ENCODE results near the gene PHLDB1. TPM values are rescaled to one million over a fixed set of nuclear protein-coding genes. Genes with fewer than 3 reads are reported as not detected.

The PHLDB1 gene
- total and polyA plus RNA-seq, 8 donors: 76.5 to 120 (median 91.7) TPM

GRCh38 chr11:118666371-118666770 lies 59.0 kb downstream of the PHLDB1 start:
- H3K27ac ChIP-seq: no peak overlapping the region
- no peaks in the 10 kb centered on the region for H3K36me3 ChIP-seq
- H3K4me1 ChIP-seq: no peaks in the 10 kb centered on the region
- TF ChIP-seq, protein P1, sequence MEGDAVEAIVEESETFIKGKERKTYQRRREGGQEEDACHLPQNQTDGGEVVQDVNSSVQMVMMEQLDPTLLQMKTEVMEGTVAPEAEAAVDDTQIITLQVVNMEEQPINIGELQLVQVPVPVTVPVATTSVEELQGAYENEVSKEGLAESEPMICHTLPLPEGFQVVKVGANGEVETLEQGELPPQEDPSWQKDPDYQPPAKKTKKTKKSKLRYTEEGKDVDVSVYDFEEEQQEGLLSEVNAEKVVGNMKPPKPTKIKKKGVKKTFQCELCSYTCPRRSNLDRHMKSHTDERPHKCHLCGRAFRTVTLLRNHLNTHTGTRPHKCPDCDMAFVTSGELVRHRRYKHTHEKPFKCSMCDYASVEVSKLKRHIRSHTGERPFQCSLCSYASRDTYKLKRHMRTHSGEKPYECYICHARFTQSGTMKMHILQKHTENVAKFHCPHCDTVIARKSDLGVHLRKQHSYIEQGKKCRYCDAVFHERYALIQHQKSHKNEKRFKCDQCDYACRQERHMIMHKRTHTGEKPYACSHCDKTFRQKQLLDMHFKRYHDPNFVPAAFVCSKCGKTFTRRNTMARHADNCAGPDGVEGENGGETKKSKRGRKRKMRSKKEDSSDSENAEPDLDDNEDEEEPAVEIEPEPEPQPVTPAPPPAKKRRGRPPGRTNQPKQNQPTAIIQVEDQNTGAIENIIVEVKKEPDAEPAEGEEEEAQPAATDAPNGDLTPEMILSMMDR (IDR thresholded peaks at IDR 0.05): no peak
- H3K27me3 ChIP-seq: no peaks in the 10 kb centered on the region
- DNase-seq (no peak), ATAC-seq (no peak)
- H3K9me3 ChIP-seq: no peaks in the 10 kb centered on the region
- intact Hi-C loops (cut with DNase I): no loop called here
- H3K4me3 ChIP-seq: no peak overlapping the region

- ATAC-seq (no peak), DNase-seq (no peak)
- TF ChIP-seq, protein P1 (IDR thresholded peaks at IDR 0.05): no peak
- H3K36me3 ChIP-seq: no peaks in the 10 kb centered on the region
- H3K27ac ChIP-seq: no peak overlapping the region
- no peaks in the 10 kb centered on the region for H3K27me3 ChIP-seq
- intact Hi-C loops (cut with DNase I): no loop called here
- H3K4me3 ChIP-seq: no peak overlapping the region
- H3K4me1 ChIP-seq: no peaks in the 10 kb centered on the region
- no peaks in the 10 kb centered on the region for H3K9me3 ChIP-seq
Measured at GRCh38 chr11:118670063-118670462, 62.6 kb downstream of the PHLDB1 start.

DNA sequence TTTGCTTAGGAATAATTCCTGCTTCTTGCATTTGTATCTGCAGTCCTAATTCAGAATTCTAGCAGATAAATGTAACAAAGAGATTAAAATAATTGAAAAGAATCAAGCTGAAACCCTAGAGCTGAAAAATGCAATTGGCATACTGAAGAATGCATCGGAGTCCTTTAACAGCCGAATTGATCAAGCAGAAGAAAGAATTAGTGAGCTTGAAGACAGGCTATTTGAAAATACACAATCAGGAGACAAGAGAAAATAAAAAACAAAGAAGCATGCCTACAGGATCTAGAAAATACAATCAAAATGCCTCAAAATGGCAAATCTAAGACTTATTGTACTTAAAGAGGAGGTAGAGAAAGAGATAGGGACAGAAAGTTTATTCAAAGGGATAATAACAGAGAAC lies 63.8 kb downstream of the PHLDB1 start:
- H3K4me1 ChIP-seq: no peaks in the 10 kb centered on the region
- DNase-seq: no peak
- H3K27me3 ChIP-seq: no peaks in the 10 kb centered on the region
- H3K27ac ChIP-seq: no peak overlapping the region
- no peak for ATAC-seq
- H3K9me3 ChIP-seq: no peaks in the 10 kb centered on the region
- no peak overlapping the region for H3K4me3 ChIP-seq
- intact Hi-C loops (cut with DNase I): no loop called here
- no peaks in the 10 kb centered on the region for H3K36me3 ChIP-seq
- TF ChIP-seq, protein P1 (IDR thresholded peaks at IDR 0.05): no peak

GRCh38 chr11:118672846-118673245 lies 65.4 kb downstream of the PHLDB1 start:
- Histone ChIP-seq H3K27ac (no peak overlapping the region), H3K36me3 (no peaks in the 10 kb centered on the region), H3K4me1 (no peaks in the 10 kb centered on the region), H3K9me3 (no peaks in the 10 kb centered on the region), H3K4me3 (no peak overlapping the region), H3K27me3 (no peaks in the 10 kb centered on the region)
- DNase-seq (no peak), ATAC-seq (no peak)
- TF ChIP-seq, protein P1 (IDR thresholded peaks at IDR 0.05): no peak
- intact Hi-C loops (cut with DNase I): no loop called here

DNA sequence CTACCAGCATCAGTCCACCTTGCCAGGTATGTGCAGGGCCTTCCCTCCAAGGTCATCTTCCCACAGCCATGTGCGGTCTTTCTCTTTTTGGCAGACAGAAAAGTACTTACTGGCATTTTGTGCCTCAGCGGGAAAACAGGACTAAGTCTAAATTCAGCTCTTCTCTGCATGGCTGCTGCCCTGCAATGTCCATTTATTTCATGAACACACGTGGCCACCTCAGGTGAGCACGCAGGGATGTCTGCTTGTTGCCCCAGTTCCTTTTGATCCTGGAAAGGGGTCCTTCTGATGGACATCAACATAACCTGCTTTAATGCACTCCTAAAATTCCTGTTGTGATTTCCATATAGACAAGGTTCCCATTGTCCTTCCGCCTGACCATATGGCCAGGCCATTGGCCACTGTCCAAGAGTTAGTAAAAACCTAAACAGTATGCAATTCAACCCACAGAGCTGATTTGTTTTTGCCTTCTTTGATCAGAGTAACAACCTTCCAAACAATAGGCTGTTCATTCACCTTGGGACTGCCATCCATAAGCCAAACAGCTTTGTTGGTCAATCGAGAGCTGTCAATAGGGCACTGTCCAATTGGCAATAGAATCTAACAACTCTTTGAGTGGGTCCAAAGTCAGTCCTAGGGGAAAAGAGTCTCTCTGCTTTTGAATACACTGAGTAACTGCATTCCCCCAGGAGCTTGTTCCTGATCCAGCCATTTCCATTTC lies 66.1 kb downstream of the PHLDB1 start:
- Histone ChIP-seq H3K27ac (no peak overlapping the region), H3K27me3 (no peaks in the 10 kb centered on the region), H3K4me3 (no peak overlapping the region), H3K9me3 (no peaks in the 10 kb centered on the region), H3K4me1 (no peaks in the 10 kb centered on the region), H3K36me3 (no peaks in the 10 kb centered on the region)
- intact Hi-C loops (cut with DNase I): no loop called here
- no peak for ATAC-seq
- TF ChIP-seq, protein P1 (IDR thresholded peaks at IDR 0.05): no peak
- DNase-seq: no peak
